Stimulated activated CD4-positive, alpha-beta T cell treated with anti-CD3 and anti-CD28 coated beads, Interleukin-15, amount 100 ng/mL, for 1 hour (primary cell): ENCODE measurements around the gene PLD5.
"Not testable (repeated sequence)": the region's sequence is repeated elsewhere in the genome, so short reads cannot be mapped to it uniquely, and the experiment has no call there.

ENCODE experiments used
- DNase-seq, 2 donors: peaks; one replicate each; pipeline ENCODE4 v3.0.0-alpha.2; 2020; ENCODE audit warnings: low read depth in 1 of 2, low spot score in 1 of 2

Gene PLD5

GRCh38 chr1:242288067-242288466, 236.4 kb downstream of the PLD5 start:
- not testable (repeated sequence) for DNase-seq

- DNase-seq: not testable (repeated sequence)
Observed at GRCh38 chr1:242282758-242283485, 241.6 kb downstream of the PLD5 start.

GRCh38 chr1:242278406-242278805, 246.1 kb downstream of the PLD5 start:
- DNase-seq: not testable (repeated sequence)

GRCh38 chr1:242276769-242277168, 247.7 kb downstream of the PLD5 start:
- DNase-seq: not testable (repeated sequence)

- not testable (repeated sequence) for DNase-seq
Observed at GRCh38 chr1:242267004-242267403, 257.5 kb downstream of the PLD5 start.

GRCh38 chr1:242264419-242264818, 260.1 kb downstream of the PLD5 start:
- not testable (repeated sequence) for DNase-seq

- DNase-seq: no peak
Observed at GRCh38 chr1:242245255-242245654, 279.2 kb downstream of the PLD5 start.

GRCh38 chr1:242243472-242243871, 281.0 kb downstream of the PLD5 start:
- DNase-seq: no peak

- no peak for DNase-seq
Observed at GRCh38 chr1:242242983-242243382, 281.5 kb downstream of the PLD5 start.

GRCh38 chr1:242241936-242242335, 282.6 kb downstream of the PLD5 start:
- DNase-seq: no peak

GRCh38 chr1:242240691-242241090, 283.8 kb downstream of the PLD5 start:
- DNase-seq: no peak

GRCh38 chr1:242240077-242240476, 284.4 kb downstream of the PLD5 start:
- no peak for DNase-seq

- DNase-seq: no peak
Observed at GRCh38 chr1:242239398-242239797, 285.1 kb downstream of the PLD5 start.

GRCh38 chr1:242237051-242237450, 287.4 kb downstream of the PLD5 start:
- no peak for DNase-seq

GRCh38 chr1:242228991-242229390, 295.5 kb downstream of the PLD5 start:
- no peak for DNase-seq

GRCh38 chr1:242225767-242226573, 298.5 kb downstream of the PLD5 start:
- DNase-seq: no peak

- not testable (repeated sequence) for DNase-seq
Observed at GRCh38 chr1:242224878-242225766, 299.4 kb downstream of the PLD5 start.

- DNase-seq: no peak
Observed at GRCh38 chr1:242224461-242224860, 300.0 kb downstream of the PLD5 start.

- no peak for DNase-seq
Observed at GRCh38 chr1:242219905-242220304, 304.6 kb downstream of the PLD5 start.

- DNase-seq: no peak
Observed at GRCh38 chr1:242219298-242219901, 305.1 kb downstream of the PLD5 start.

GRCh38 chr1:242216368-242216767, 308.1 kb downstream of the PLD5 start:
- DNase-seq: no peak
